Urinary bladder (tissue), 4 donors: Measurements from ENCODE around the gene SPTLC2. TPM values are rescaled to one million over a fixed set of nuclear protein-coding genes. Genes with fewer than 3 reads are reported as not detected.
"Not testable (repeated sequence)": the region's sequence is repeated elsewhere in the genome, so short reads cannot be mapped to it uniquely, and the experiment has no call there.

Source experiments
- DNase-seq: peaks from one replicate; pipeline ENCODE4 v3.0.0-alpha.2; 2015; ENCODE audit errors: extremely low spot score
- H3K27ac ChIP-seq: one replicate; pipeline ENCODE4 v1.5.1; 2013; ENCODE audit warnings: low read depth, mild to moderate bottlenecking, moderate library complexity
- H3K36me3 ChIP-seq: one replicate; pipeline ENCODE4 v1.6.1; 2013; ENCODE audit warnings: mild to moderate bottlenecking, moderate library complexity; ENCODE audit not compliant: insufficient read depth
- H3K4me1 ChIP-seq: one replicate; pipeline ENCODE4 v1.6.1; 2013; ENCODE audit warnings: mild to moderate bottlenecking, moderate library complexity; ENCODE audit not compliant: insufficient read depth
- H3K4me3 ChIP-seq: one replicate; pipeline ENCODE4 v1.5.1; 2013; ENCODE audit warnings: low read depth, low read length
- WGBS: extraction: QIAGEN DNeasy Blood & Tissue Kit; methylation state at CpG from one replicate; pipeline ENCODE4 v1.1.7; 2013; 5-methylcytosine and 5-hydroxymethylcytosine counted together
- polyA plus RNA-seq: library from polyadenylated mRNA; stranded (reverse); fragments of 200-250 nt; gene quantifications from one replicate; pipeline ENCODE4 v1.2.3, GENCODE V29; 2013
- total RNA-seq: library from RNA; depleted of rRNA; stranded (reverse); fragments of >200 nt; gene quantifications from one replicate; pipeline ENCODE4 v1.2.3, GENCODE V29; 2014
- donor health status: healthy with polysubstance abuse.
- donor health status: healthy.

SPTLC2 gene
- total and polyA plus RNA-seq, 2 donors = 12.8 to 55.0 TPM

DNA sequence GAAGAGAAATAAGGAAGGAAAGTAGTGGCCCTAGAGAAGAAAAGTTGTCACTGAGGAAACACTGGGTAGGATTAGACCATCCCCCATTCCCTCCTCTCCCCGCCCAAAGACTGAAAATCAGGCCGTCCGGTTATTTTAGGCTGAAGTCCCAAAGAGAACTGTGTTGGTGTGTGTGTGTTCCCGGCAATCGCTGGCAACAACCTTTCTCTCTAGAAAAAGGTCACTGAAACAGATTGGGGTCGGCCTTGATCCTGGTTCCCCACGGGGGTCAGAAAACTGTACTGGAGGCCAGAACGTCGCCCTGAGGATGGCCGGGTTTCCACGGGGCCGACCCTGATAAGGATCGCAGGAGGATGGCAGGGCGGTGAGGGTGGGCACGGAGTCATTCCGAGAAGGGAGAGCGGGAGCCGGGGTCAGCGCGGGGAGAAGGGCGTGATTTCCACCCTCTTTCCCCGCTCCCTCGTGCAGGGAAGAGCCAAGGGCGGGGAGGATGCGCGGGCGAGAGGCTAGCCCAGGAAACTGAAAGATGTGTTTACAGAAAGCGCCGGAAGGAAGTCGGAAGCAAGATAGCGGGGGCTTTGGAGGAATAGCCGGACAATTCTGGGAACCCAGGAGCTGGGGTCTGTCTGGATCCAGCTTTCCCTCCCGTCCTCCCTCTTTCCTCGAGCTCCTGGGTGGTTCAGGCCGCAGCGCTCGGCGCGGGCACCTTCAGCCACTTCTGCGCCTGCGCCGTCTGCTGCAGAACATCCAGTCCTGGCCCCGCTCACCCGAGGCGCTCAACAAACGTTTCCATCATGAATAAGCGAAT is 25.3 kb upstream of the SPTLC2 start:
- no peaks in the 10 kb centered on the region for H3K36me3 ChIP-seq
- 12% methylated on average over 47 of the region's 47 CpGs for WGBS
- no peaks in the 10 kb centered on the region for H3K4me1 ChIP-seq
- peak overlapping the region; percentile 77 for H3K27ac ChIP-seq
- peak; percentile 14 for DNase-seq
- peak overlapping the region; percentile 41 for H3K4me3 ChIP-seq

DNA sequence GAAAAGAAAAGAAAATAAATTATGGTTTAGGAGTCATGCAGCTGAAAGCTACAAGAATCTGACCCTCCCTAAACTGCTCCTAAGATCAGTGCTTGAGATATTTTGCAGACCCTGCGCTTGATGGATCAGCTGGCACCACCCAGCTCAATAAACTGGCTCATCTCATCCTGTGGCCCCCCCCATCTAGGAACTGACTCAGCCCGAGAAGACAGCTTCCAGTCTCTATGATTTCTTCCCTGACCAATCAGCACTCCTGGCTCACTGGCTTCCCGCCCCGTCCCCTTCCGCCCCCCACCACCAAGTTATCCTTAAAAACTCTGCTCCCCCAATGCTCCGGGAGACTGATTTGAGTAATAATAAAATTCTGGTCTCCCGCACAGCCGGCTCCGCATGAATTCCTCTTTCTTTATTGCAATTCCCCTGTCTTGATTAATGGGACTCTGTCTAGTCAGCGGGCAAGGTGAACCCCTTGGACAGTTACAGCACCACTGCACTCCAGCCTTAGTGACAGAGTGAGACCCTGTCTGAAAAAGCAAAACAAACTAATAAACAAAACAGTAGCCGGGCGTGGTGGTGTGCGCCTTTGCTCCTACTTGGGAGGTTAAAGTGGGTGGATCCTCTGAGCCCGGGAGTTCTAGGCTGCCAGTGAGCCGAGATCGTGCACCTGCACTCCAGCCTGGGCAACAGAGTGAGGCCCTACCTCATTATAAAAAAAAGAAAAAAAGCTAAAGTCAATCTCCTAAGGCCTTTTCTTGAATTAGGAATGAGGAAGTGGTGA is 24.5 kb upstream of the SPTLC2 start:
- 69% methylated on average over 16 of the region's 16 CpGs for WGBS

DNA sequence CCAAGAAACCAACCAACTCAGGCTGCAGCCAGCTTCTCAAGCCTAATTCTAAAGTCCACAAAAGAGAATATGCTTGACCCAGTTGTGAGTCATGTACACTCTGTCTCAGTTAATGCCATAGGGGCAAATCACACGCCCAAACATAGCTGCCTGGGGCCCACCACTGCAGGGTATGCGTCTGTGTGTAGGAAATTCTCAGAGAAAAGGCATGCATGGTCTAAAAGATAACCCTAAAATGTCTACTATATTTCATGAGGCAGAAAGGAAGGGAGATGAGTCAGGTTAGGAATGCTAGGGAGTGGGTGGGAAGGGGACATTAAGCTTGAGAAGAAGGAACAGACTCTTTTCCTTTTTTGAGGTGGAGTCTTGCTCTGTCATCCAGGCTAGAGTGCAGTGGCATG is 22.3 kb upstream of the SPTLC2 start:
- no peak overlapping the region for H3K27ac ChIP-seq
- H3K4me3 ChIP-seq = no peak overlapping the region
- 53% methylated on average over 2 of the region's 2 CpGs for WGBS
- no peaks in the 10 kb centered on the region for H3K36me3 ChIP-seq
- DNase-seq = no peak
- no peaks in the 10 kb centered on the region for H3K4me1 ChIP-seq

More for the DNA sequence above, 24.5 kb upstream of the SPTLC2 start:
- Histone ChIP-seq H3K27ac (no peak overlapping the region), H3K36me3 (no peaks in the 10 kb centered on the region), H3K4me3 (no peak overlapping the region), H3K4me1 (no peaks in the 10 kb centered on the region)
- DNase-seq = no peak

DNA sequence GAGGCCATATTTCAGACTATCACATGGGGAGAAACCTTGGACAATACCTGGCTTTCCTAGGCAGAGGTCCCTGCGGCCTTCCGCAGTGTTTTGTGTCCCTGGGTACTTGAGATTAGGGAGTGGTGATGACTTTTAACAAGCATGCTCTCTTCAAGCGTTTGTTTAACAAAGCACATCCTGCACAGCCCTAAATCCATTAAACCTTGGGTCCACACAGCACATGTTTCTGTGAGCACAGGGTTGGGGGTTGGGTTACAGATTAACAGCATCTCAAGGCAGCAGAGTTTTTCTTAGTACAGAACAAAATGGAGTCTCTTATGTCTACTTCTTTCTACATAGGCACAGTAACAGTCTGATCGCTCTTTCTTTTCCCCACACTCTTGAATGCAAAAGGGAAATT is 19.4 kb upstream of the SPTLC2 start:
- H3K4me3 ChIP-seq, H3K36me3 ChIP-seq, H3K27ac ChIP-seq, H3K4me1 ChIP-seq, DNase-seq: not testable (repeated sequence)
- WGBS = 58% methylated on average over 4 of the region's 4 CpGs

DNA sequence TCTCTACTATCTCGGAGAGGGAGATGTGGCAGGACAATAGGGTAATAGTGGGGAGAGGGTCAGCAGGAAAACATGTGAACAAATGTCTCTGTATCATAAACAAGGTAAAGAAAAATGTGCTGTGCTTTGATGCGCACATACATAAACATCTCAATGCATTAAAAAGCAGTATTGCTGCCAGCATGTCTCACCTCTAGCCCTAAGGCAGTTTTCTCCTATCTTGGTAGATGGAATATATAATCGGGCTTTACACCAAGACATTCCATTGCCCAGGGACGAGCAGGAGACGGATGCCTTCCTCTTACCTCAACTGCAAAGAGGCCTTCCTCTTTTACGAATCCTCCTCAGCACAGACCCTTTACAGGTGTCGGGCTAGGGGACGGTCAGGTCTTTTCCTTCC is 19.0 kb upstream of the SPTLC2 start:
- H3K36me3 ChIP-seq, DNase-seq, H3K4me1 ChIP-seq, H3K27ac ChIP-seq, H3K4me3 ChIP-seq: not testable (repeated sequence)
- WGBS = 79% methylated on average over 8 of the region's 8 CpGs

DNA sequence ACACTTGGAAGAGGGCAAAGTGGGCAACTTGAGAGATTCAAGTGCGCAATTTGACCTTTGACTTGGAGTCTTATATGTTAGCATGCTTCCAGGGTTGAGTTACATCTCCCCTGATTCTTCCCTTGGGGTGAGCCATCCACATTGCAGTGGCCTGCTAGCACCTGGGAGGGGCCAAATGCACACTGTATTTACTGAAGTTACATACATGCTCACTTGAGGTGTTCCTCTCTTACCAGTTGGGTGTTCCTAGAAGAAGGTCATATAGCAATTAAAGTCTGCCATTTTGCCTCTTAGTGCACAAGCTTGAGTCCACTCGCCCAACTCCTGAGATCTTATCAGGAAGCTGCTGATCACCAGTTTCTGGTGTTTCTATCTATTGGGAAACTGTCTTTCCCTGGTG is 13.7 kb upstream of the SPTLC2 start:
- 69% methylated on average over 2 of the region's 2 CpGs for WGBS
- Histone ChIP-seq H3K36me3 (no peaks in the 10 kb centered on the region), H3K27ac (no peak overlapping the region), H3K4me1 (no peaks in the 10 kb centered on the region), H3K4me3 (no peak overlapping the region)
- DNase-seq = no peak

DNA sequence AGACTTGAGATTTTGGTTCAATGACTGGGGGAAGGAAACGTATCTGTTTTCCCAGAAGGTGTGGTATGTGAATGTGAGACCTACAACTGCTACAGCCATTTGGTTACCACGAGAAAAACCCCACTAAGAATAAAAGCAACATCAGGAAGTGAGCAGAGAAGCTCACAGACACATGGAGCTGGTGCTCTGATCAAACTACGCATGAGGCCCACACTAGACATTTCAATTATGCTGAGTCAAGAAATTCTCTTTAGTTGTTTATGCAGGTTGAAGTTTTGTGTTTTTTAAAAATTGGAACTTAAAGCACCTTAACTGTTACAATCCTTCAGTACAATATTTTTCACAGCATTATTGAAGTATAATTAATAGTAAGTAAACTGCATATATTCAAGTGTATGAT is 8.9 kb upstream of the SPTLC2 start:
- H3K4me3 ChIP-seq = no peak overlapping the region
- no peaks in the 10 kb centered on the region for H3K4me1 ChIP-seq
- WGBS = 67% methylated on average over 3 of the region's 3 CpGs
- DNase-seq = no peak
- no peaks in the 10 kb centered on the region for H3K36me3 ChIP-seq
- no peak overlapping the region for H3K27ac ChIP-seq

DNA sequence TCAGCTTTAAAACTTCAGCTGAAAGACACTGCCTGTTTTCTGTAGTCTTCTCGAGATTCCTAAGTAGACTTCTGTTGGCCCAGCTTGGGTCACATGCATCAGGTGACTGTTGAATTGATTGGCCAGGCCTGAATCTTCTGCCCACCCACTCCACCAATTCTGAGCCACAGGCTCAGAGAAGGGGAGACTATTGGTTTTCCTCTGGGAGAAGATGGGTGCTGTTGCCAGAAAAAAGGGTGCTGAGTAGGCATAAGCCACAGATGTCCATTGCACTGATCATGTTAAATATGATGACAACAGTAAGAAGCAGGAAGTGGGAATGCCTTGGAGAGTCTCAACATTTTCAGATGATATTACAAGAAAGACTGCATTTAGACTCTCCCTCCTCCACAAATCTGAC is 6.8 kb upstream of the SPTLC2 start:
- Histone ChIP-seq H3K27ac (no peak overlapping the region), H3K4me3 (no peak overlapping the region), H3K36me3 (no peaks in the 10 kb centered on the region), H3K4me1 (no peaks in the 10 kb centered on the region)
- WGBS = 66% methylated on average over 1 of the region's 1 CpG
- DNase-seq = no peak

DNA sequence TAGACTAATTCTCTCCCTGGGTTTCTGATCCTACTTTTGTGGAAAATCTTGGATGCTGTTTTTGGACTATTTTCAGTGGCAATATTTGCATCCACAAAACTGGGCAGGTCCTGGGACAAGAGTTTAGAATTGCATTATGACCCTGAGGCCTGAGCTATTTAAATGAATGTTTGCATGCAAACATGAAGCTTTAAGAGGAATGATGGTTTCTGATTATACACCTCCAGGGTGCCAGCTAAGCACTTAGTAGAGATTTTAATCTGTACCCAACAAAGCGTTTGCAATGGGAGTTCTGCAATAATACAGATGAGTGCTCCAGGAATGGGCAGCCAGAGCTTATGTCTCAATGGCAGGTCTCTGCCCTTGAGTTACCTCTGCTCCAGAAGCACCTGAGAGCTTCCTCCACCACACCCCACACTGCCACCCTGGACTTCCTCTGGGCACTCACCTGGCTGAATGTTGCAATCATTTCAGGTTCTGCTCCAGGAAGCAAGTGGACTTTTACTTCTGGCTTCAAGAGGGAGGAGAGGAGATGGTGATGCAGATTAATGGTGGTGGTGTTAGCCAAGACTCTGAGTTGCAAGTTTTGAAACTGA is 6.0 kb upstream of the SPTLC2 start:
- Histone ChIP-seq H3K4me3 (no peak overlapping the region), H3K4me1 (no peaks in the 10 kb centered on the region), H3K36me3 (no peaks in the 10 kb centered on the region), H3K27ac (no peak overlapping the region)
- 40% methylated on average over 1 of the region's 1 CpG for WGBS
- no peak for DNase-seq

DNA sequence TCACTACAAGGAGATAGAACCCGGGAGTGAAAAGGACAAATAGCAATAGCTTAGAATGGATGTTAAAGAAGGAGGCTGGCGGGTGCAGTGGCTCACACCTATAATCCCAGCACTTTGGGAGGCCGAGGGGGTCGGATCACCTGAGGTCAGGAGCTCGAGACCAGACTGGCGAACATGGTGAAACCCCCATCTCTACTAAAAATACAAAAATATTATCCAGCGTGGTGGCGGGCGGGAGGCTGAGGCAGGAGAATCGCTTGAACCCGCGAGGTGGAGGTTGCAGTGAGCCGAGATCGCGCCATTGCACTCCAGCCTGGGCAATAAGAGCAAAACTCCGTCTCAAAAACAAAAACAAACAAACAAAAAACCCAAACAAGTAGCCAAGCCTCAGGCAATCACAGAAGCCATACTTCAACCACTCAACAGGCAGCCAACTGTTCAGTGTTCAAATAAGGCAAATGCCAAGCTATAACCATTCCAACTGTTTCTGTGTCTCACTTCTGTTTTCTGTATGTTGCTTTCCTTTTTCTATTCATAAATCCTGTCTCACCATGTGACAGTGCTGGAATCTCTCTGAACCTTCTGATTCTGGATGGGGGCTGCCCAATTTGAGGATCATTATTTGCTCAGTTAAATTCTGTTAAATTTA is 3.9 kb upstream of the SPTLC2 start:
- DNase-seq = no peak
- 90% methylated on average over 16 of the region's 16 CpGs for WGBS
- Histone ChIP-seq H3K36me3 (no peaks in the 10 kb centered on the region), H3K27ac (no peak overlapping the region), H3K4me3 (no peak overlapping the region), H3K4me1 (no peaks in the 10 kb centered on the region)

DNA sequence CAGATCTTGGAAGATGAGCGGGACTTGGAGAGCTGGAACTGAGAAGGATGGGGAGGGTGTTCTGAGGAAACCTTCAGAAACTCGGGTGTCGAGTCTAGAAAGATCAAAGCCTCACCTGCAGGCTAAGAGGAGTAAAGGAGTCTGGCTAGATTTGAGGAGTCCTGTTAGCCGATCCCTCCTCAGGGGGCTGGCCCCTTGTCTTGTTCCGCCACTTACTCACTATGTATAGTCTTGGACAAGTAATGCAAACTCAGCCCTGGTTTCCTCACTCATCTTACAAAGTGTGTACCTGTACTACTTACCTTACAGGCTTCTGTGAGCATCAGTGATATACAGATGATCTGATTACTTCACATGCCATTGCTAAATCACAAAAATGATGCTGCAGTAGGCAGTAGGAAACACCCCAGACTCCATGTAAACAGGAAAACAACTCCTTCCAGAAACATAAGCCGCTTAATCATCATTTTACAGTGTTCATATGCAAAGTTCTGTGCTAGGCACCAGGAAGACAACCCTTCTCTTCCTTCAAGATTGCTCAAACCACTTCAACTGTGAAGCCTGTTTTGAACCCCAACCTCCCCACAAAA is 2.0 kb upstream of the SPTLC2 start:
- 87% methylated on average over 6 of the region's 6 CpGs for WGBS
- no peak for DNase-seq
- Histone ChIP-seq H3K36me3 (no peaks in the 10 kb centered on the region), H3K4me3 (no peak overlapping the region), H3K27ac (no peak overlapping the region), H3K4me1 (no peaks in the 10 kb centered on the region)

DNA sequence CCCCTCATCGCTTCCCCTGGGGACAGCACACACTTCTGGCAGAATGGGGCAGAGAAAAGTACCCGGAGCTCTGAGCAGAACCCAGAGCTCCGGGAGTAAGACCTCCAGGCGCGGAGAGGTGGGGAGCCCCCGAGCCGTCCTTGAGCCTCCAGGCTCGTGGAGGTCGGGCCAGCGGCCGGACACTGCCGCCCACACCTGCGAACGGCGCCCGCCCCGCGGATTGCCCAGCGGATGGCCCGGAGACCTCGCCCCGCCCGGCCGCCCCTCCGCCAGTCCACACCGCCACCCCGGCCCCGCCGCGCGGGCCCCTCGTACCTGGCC is 344 bp downstream of the SPTLC2 start:
- no peak for DNase-seq
- Histone ChIP-seq H3K27ac (peak overlapping the region; percentile 49), H3K36me3 (no peaks in the 10 kb centered on the region), H3K4me1 (no peaks in the 10 kb centered on the region), H3K4me3 (peak overlapping the region; percentile 92)
- WGBS = under 1% methylated on average over 32 of the region's 32 CpGs

DNA sequence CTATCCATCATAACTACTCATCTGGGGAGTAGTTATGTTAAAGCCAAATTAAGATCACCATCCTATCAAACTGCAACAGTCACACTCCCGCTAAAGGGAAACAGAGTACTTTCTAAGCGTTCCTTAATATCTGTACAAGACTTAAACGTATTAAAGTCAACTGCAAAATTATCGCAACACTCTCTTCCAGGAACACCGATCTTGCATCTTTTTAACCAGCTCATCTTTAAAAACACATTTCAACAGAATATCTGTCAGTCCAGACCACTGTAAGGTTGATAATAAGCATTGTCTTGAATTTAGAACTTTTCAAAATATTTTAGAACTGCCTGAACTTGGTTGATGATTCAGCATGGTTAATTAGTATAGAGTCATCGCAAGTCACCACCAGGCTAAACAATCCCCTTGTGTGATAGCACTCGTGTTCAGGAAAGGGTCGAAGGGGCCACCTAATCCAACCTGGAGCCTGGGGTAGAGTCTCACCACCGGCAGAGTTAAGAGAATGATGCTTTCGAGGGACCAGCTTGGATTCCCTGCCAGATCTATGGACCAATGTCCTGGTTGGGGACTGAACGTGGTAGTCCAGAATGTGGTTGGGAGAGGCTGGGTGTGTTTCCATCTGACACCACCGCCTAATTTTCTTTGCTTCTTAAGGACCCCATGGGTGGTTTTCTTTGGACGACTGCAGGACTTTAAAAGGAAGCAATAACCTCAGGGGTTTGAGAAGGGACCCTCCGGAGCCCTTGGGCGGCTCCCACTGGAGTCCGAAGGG is 890 bp downstream of the SPTLC2 start:
- DNase-seq = no peak
- 6% methylated on average over 16 of the region's 16 CpGs for WGBS
- peak overlapping the region; percentile 49 for H3K27ac ChIP-seq
- no peaks in the 10 kb centered on the region for H3K36me3 ChIP-seq
- no peaks in the 10 kb centered on the region for H3K4me1 ChIP-seq
- H3K4me3 ChIP-seq = peak overlapping the region; percentile 92
